Measurements from ENCODE around the gene ASF1A.

ASF1A gene

GRCh38 chr6:118894425-118895260 is 691 bp downstream of the ASF1A start:
- H3K79me2 ChIP-seq (ENCODE audit: insufficient read depth, low read length): peaks cover 87% of the 10 kb centered on the region
- no peaks in the 10 kb centered on the region for H3K9me3 ChIP-seq (ENCODE audit: insufficient read depth, low read depth, low read length)
- H2AFZ ChIP-seq (ENCODE audit: low read length): peak overlapping the region; percentile 76; the same call in 1 of the 2 replicates
- TF ChIP-seq EZH2phosphoT487 (IDR thresholded peaks at IDR 0.05; ENCODE audit: borderline replicate concordance) (no peak), CTCF (conservative IDR thresholded peaks at IDR 0.05; ENCODE audit: low read length) (no peak)
- H3K9ac ChIP-seq (ENCODE audit: low read depth, low read length, poor library complexity, severe bottlenecking): peak overlapping the region; percentile 98
- peaks cover 6% of the 10 kb centered on the region for H3K27me3 ChIP-seq (ENCODE audit: insufficient read depth, low read length, poor library complexity, severe bottlenecking)
- peak overlapping the region; percentile 99 for H3K4me3 ChIP-seq (ENCODE audit: low read length, poor library complexity, severe bottlenecking)
- H3F3A ChIP-seq (ENCODE audit: low read depth): peaks cover 10% of the 10 kb centered on the region; the same call in 1 of the 2 replicates
- H3K4me2 ChIP-seq (ENCODE audit: low read depth, low read length, poor library complexity, severe bottlenecking): peak overlapping the region; percentile 88
- H3K36me3 ChIP-seq (ENCODE audit: insufficient read depth, low read length): no peaks in the 10 kb centered on the region
- peaks cover 63% of the 10 kb centered on the region for H3K4me1 ChIP-seq (ENCODE audit: insufficient read depth, low read length, poor library complexity, severe bottlenecking)
- no peaks in the 10 kb centered on the region for H3K9me2 ChIP-seq (replicated peaks; ENCODE audit: low read depth, low read length)
- peaks cover 43% of the 10 kb centered on the region for H4K20me1 ChIP-seq (ENCODE audit: insufficient read depth, low read length, poor library complexity, severe bottlenecking)

GRCh38 chr6:118895261-118895560 is 1.3 kb downstream of the ASF1A start:
- peaks cover 64% of the 10 kb centered on the region for H3K4me1 ChIP-seq (ENCODE audit: insufficient read depth, low read length, poor library complexity, severe bottlenecking)
- peak overlapping the region; percentile 99 for H3K4me3 ChIP-seq (ENCODE audit: low read length, poor library complexity, severe bottlenecking)
- H3K4me2 ChIP-seq (ENCODE audit: low read depth, low read length, poor library complexity, severe bottlenecking): peak overlapping the region; percentile 88
- no peaks in the 10 kb centered on the region for H3K9me2 ChIP-seq (replicated peaks; ENCODE audit: low read depth, low read length)
- no peak for TF ChIP-seq EZH2phosphoT487 (IDR thresholded peaks at IDR 0.05; ENCODE audit: borderline replicate concordance)
- TF ChIP-seq CTCF (conservative IDR thresholded peaks at IDR 0.05; ENCODE audit: low read length): no peak
- H3F3A ChIP-seq (ENCODE audit: low read depth): peaks cover 11% of the 10 kb centered on the region; the same call in 1 of the 2 replicates
- peak overlapping the region; percentile 98 for H3K9ac ChIP-seq (ENCODE audit: low read depth, low read length, poor library complexity, severe bottlenecking)
- no peaks in the 10 kb centered on the region for H3K9me3 ChIP-seq (ENCODE audit: insufficient read depth, low read depth, low read length)
- peaks cover 49% of the 10 kb centered on the region for H4K20me1 ChIP-seq (ENCODE audit: insufficient read depth, low read length, poor library complexity, severe bottlenecking)
- no peaks in the 10 kb centered on the region for H3K36me3 ChIP-seq (ENCODE audit: insufficient read depth, low read length)
- peaks cover 87% of the 10 kb centered on the region for H3K79me2 ChIP-seq (ENCODE audit: insufficient read depth, low read length)
- H2AFZ ChIP-seq (ENCODE audit: low read length): no peak overlapping the region
- H3K27me3 ChIP-seq (ENCODE audit: insufficient read depth, low read length, poor library complexity, severe bottlenecking): peaks cover 6% of the 10 kb centered on the region

- peaks cover 64% of the 10 kb centered on the region for H3K4me1 ChIP-seq (ENCODE audit: insufficient read depth, low read length, poor library complexity, severe bottlenecking)
- H3K9ac ChIP-seq (ENCODE audit: low read depth, low read length, poor library complexity, severe bottlenecking): peak overlapping the region; percentile 98
- H3K79me2 ChIP-seq (ENCODE audit: insufficient read depth, low read length): peaks cover 88% of the 10 kb centered on the region
- H4K20me1 ChIP-seq (ENCODE audit: insufficient read depth, low read length, poor library complexity, severe bottlenecking): peaks cover 56% of the 10 kb centered on the region
- H3K4me3 ChIP-seq (ENCODE audit: low read length, poor library complexity, severe bottlenecking): peak overlapping the region; percentile 99
- H3K4me2 ChIP-seq (ENCODE audit: low read depth, low read length, poor library complexity, severe bottlenecking): peak overlapping the region; percentile 88
- no peaks in the 10 kb centered on the region for H3K9me3 ChIP-seq (ENCODE audit: insufficient read depth, low read depth, low read length)
- H3K27me3 ChIP-seq (ENCODE audit: insufficient read depth, low read length, poor library complexity, severe bottlenecking): peaks cover 6% of the 10 kb centered on the region
- H2AFZ ChIP-seq (ENCODE audit: low read length): no peak overlapping the region
- no peaks in the 10 kb centered on the region for H3K9me2 ChIP-seq (replicated peaks; ENCODE audit: low read depth, low read length)
- peaks cover 13% of the 10 kb centered on the region; the same call in 1 of the 2 replicates for H3F3A ChIP-seq (ENCODE audit: low read depth)
- no peak for TF ChIP-seq CTCF (conservative IDR thresholded peaks at IDR 0.05; ENCODE audit: low read length)
- TF ChIP-seq EZH2phosphoT487 (IDR thresholded peaks at IDR 0.05; ENCODE audit: borderline replicate concordance): no peak
- no peaks in the 10 kb centered on the region for H3K36me3 ChIP-seq (ENCODE audit: insufficient read depth, low read length)
Measured at GRCh38 chr6:118895859-118896258, 1.9 kb downstream of the ASF1A start.

Data from Loucy (cell line).